ENCODE results near the gene LCN12. TPM values are rescaled to one million over a fixed set of nuclear protein-coding genes. Genes with fewer than 3 reads are reported as not detected.

Gene LCN12, protein sequence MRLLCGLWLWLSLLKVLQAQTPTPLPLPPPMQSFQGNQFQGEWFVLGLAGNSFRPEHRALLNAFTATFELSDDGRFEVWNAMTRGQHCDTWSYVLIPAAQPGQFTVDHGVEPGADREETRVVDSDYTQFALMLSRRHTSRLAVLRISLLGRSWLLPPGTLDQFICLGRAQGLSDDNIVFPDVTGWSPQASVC
- 1.5 TPM for total RNA-seq (ENCODE audit: unreplicated experiment)
- long read RNA-seq = 0 reads

DNA sequence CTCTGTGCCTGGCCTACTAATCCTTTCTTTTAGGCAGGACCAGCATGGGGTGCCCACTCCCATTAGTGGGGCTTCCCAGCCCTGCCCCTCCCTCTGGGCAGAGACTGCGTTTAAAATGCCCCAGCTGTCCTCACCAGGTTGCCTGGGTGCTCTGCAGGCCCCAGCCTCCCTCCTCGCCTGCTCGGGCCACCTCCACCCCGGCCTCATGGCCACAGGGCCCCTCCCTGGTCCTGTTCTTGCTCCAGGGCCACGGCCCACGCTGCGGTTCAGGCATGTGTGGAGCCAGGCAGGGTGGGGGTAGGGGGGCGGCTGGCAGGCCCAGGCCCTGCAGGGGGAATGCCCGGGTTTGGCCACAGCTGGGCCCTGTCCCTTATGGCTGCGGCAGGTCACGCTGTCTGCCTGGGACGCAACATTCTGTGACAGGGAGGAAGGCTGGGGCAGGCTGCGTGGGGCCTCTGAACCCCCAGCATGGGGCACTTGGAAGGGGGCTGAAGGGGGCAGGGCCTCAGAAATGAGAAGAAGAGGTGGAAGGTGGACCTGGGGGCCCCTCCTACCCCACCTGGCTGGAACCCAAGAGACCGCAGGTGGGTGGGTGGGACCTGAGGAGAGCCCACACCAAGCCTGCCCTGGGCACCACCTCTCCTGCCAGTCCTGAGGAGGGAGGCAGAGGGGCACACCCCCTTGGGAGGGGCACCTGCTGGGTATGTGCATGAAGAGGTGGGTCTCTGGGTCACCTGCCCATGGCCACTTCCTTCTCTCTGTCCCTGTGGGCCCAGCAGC, at the start of gene LCN12:
LCN12 (plus strand) TSS at position 733 of the 780 bp plus-strand sequence. CDS start 55 bp downstream, outside the sequence.
- Mint-ChIP-seq H3K4me3 (ENCODE audit: unreplicated experiment) (no peak within 1 kb of the TSS), H3K27ac (ENCODE audit: unreplicated experiment) (no peak within 1 kb of the TSS), H3K27me3 (ENCODE audit: unreplicated experiment) (peaks cover 6% of the 10 kb centered on the region), H3K9me3 (ENCODE audit: unreplicated experiment) (no peaks in the 10 kb centered on the region), H3K36me3 (ENCODE audit: low read depth, unreplicated experiment) (no peaks in the 10 kb centered on the region), H3K4me1 (ENCODE audit: unreplicated experiment) (no peaks in the 10 kb centered on the region)
- no peak for DNase-seq (ENCODE audit: low spot score)
- TF ChIP-seq CTCF (IDR thresholded peaks at IDR 0.05; ENCODE audit: unreplicated experiment) = no peak

DNA sequence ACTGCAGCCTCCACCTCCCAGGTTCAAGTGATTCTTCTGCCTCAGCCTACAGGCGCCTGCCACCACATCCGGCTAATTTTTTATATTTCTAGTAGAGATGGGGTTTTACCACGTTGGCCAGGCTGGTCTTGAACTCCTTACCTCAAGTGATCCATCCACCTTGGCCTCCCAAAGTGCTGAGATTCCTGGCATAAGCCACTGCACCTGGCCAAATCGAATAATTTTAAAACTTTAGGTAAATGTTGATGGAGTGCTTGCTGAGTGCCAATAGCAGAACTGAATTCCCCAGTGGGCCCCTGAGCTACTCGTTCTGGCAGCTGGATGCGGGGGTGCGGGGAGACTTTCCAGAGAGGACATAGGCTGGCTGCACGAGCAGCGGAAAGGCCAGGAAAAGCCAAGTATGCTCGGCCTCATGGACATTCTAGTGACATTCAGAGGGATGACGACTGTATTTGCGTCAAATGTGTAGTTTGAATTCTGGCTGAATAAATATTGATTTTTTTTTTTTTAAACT, 49.0 kb upstream of the LCN12 start:
- H3K9me3 Mint-ChIP-seq (ENCODE audit: unreplicated experiment) = no peaks in the 10 kb centered on the region
- peaks cover 3% of the 10 kb centered on the region for H3K4me1 Mint-ChIP-seq (ENCODE audit: unreplicated experiment)
- no peak for TF ChIP-seq CTCF (IDR thresholded peaks at IDR 0.05; ENCODE audit: unreplicated experiment)
- no peak overlapping the region for H3K4me3 Mint-ChIP-seq (ENCODE audit: unreplicated experiment)
- H3K36me3 Mint-ChIP-seq (ENCODE audit: low read depth, unreplicated experiment) = peaks cover 28% of the 10 kb centered on the region
- H3K27me3 Mint-ChIP-seq (ENCODE audit: unreplicated experiment) = peaks cover 7% of the 10 kb centered on the region
- H3K27ac Mint-ChIP-seq (ENCODE audit: unreplicated experiment) = no peak overlapping the region
- DNase-seq (ENCODE audit: low spot score) = no peak

- H3K9me3 Mint-ChIP-seq (ENCODE audit: unreplicated experiment) = no peaks in the 10 kb centered on the region
- no peaks in the 10 kb centered on the region for H3K4me1 Mint-ChIP-seq (ENCODE audit: unreplicated experiment)
- no peak for DNase-seq (ENCODE audit: low spot score)
- TF ChIP-seq CTCF (IDR thresholded peaks at IDR 0.05; ENCODE audit: unreplicated experiment) = no peak
- no peak overlapping the region for H3K27ac Mint-ChIP-seq (ENCODE audit: unreplicated experiment)
- peaks cover 7% of the 10 kb centered on the region for H3K27me3 Mint-ChIP-seq (ENCODE audit: unreplicated experiment)
- no peak overlapping the region for H3K4me3 Mint-ChIP-seq (ENCODE audit: unreplicated experiment)
- peaks cover 14% of the 10 kb centered on the region for H3K36me3 Mint-ChIP-seq (ENCODE audit: low read depth, unreplicated experiment)
These were observed 45.8 kb upstream of the LCN12 start for GRCh38 chr9:136906266-136906665.

GRCh38 chr9:136907011-136907914, 44.8 kb upstream of the LCN12 start:
- Mint-ChIP-seq H3K4me3 (ENCODE audit: unreplicated experiment) (no peak overlapping the region), H3K27me3 (ENCODE audit: unreplicated experiment) (peaks cover 6% of the 10 kb centered on the region), H3K27ac (ENCODE audit: unreplicated experiment) (no peak overlapping the region), H3K9me3 (ENCODE audit: unreplicated experiment) (no peaks in the 10 kb centered on the region), H3K36me3 (ENCODE audit: low read depth, unreplicated experiment) (peaks cover 9% of the 10 kb centered on the region), H3K4me1 (ENCODE audit: unreplicated experiment) (no peaks in the 10 kb centered on the region)
- no peak for TF ChIP-seq CTCF (IDR thresholded peaks at IDR 0.05; ENCODE audit: unreplicated experiment)
- no peak for DNase-seq (ENCODE audit: low spot score)

All from endothelial cell (in vitro differentiated cells).